A673 (cell line): ENCODE results near the gene SULT2B1.

Experiments used
- EZH2 ChIP-seq: fragments of 200-600 bp; sonication (generic); IDR thresholded peaks from 2 replicates; pipeline ENCODE4 v1.6.1; 2017; ENCODE audit warnings: borderline replicate concordance, low read depth, mild to moderate bottlenecking, mixed read lengths, antibody characterized with exemption, low read length; ENCODE audit not compliant: poor library complexity, severe bottlenecking
- TF ChIP-seq, protein P1 (sequence below): fragments of 300-800, 200-600 bp; sonication (generic); conservative IDR thresholded peaks from 2 replicates; pipeline ENCODE4 v1.5.1; 2017; ENCODE audit warnings: low read depth, mild to moderate bottlenecking, antibody characterized with exemption, low read length, moderate library complexity, mixed read lengths

DNA sequence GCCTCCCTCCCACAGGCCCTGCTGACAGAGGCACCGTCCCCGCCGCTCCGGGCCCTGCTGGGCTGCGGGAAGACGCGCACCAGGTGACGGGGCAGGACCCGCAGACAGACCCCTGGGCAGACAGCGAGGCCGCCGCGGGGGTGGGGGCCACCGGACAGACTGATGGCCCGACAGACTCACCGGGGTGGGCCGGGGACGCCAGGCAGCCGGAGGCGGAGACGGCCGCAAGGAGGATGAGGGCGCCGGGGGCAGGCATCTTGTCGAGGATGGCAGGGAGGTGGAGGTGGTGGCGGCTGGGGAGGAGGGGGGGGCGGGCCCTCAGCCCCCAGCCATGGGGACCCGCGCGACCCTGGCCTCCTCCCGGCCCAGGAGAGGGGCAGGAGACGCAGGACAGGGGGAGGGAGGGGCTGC, 40.6 kb upstream of the SULT2B1 start:
- no peak for TF ChIP-seq EZH2
- TF ChIP-seq, protein P1, sequence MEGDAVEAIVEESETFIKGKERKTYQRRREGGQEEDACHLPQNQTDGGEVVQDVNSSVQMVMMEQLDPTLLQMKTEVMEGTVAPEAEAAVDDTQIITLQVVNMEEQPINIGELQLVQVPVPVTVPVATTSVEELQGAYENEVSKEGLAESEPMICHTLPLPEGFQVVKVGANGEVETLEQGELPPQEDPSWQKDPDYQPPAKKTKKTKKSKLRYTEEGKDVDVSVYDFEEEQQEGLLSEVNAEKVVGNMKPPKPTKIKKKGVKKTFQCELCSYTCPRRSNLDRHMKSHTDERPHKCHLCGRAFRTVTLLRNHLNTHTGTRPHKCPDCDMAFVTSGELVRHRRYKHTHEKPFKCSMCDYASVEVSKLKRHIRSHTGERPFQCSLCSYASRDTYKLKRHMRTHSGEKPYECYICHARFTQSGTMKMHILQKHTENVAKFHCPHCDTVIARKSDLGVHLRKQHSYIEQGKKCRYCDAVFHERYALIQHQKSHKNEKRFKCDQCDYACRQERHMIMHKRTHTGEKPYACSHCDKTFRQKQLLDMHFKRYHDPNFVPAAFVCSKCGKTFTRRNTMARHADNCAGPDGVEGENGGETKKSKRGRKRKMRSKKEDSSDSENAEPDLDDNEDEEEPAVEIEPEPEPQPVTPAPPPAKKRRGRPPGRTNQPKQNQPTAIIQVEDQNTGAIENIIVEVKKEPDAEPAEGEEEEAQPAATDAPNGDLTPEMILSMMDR = no peak
